Fibroblast of lung (primary cell): ENCODE results near the gene CAMK2N2. TPM values are rescaled to one million over a fixed set of nuclear protein-coding genes. Genes with fewer than 3 reads are reported as not detected.

ENCODE experiments used
- DNase-seq, 2 donors: peaks; one replicate each; pipeline versions ENCODE4 v3.0.0 to v3.0.0-alpha.2; 2010; ENCODE audit warnings: low read depth in 2 of 2
- H2AFZ ChIP-seq: 2 replicates; pipeline ENCODE4 v1.5.1; 2012; ENCODE audit warnings: low read length, control low read depth, inconsistent platforms
- H3K27ac ChIP-seq: 2 replicates; pipeline ENCODE4 v1.5.1; 2011; ENCODE audit warnings: low read length, control low read depth; ENCODE audit not compliant: insufficient read depth
- H3K27me3 ChIP-seq: 2 replicates; pipeline ENCODE4 v1.5.1; 2011; ENCODE audit warnings: mild to moderate bottlenecking, low read length; ENCODE audit not compliant: control insufficient read depth, insufficient read depth
- H3K36me3 ChIP-seq: 2 replicates; pipeline ENCODE4 v1.5.1; 2011; ENCODE audit warnings: low read length; ENCODE audit not compliant: control insufficient read depth, insufficient read depth
- H3K4me1 ChIP-seq: 2 replicates; pipeline ENCODE4 v1.5.1; 2011; ENCODE audit warnings: low read length; ENCODE audit not compliant: control insufficient read depth, insufficient read depth; ENCODE audit errors: extremely low read depth
- H3K4me2 ChIP-seq: 2 replicates; pipeline ENCODE4 v1.5.1; 2011; ENCODE audit warnings: low read length, control low read depth; ENCODE audit not compliant: insufficient read depth; ENCODE audit errors: extremely low read depth
- H3K4me3 ChIP-seq, 4 experiments: fragments of 200-600 bp in 1 of 4; sonication (generic) in 1 of 4; replicated peaks in 1 of 4; 2 replicates each; pipeline ENCODE4 v1.5.1; 2011 to 2016; ENCODE audit warnings: low read length in 4 of 4, low read depth in 3 of 4, mild to moderate bottlenecking in 3 of 4, control low read depth in 2 of 4, inconsistent platforms in 1 of 4, mixed read lengths in 1 of 4; ENCODE audit not compliant: insufficient read depth in 1 of 4; ENCODE audit errors: control extremely low read depth in 1 of 4
- H3K79me2 ChIP-seq: 2 replicates; pipeline ENCODE4 v1.5.1; 2012; ENCODE audit warnings: mild to moderate bottlenecking, low read length, inconsistent platforms; ENCODE audit not compliant: control insufficient read depth, insufficient read depth
- H3K9ac ChIP-seq: 2 replicates; pipeline ENCODE4 v1.5.1; 2011; ENCODE audit warnings: mild to moderate bottlenecking, low read length, control low read depth; ENCODE audit not compliant: insufficient read depth
- H3K9me3 ChIP-seq: 2 replicates; pipeline ENCODE4 v1.5.1; 2012; ENCODE audit warnings: low read depth, low read length; ENCODE audit not compliant: control insufficient read depth, insufficient read depth
- H4K20me1 ChIP-seq: 2 replicates; pipeline ENCODE4 v1.5.1; 2011; ENCODE audit warnings: low read length; ENCODE audit not compliant: control insufficient read depth, insufficient read depth; ENCODE audit errors: extremely low read depth
- EZH2 ChIP-seq: IDR thresholded peaks from 2 replicates; pipeline ENCODE4 v1.5.1; 2012; ENCODE audit warnings: low read length, control low read depth, mild to moderate bottlenecking; ENCODE audit errors: missing control alignments
- polyA plus RNA-seq, 2 donors: library from polyadenylated mRNA; depleted of rRNA in 1 of 2; stranded (reverse) in 1 of 2; unstranded in 1 of 2; fragments of >200 nt; gene quantifications; 2 replicates each; pipeline ENCODE4 v1.2.1, GENCODE V29; 2011 to 2012; ENCODE audit warnings: missing spikeins in 1 of 2
- total RNA-seq: library from RNA; depleted of rRNA; stranded (reverse); fragments of >200 nt; gene quantifications from 2 replicates; pipeline ENCODE4 v1.2.1, GENCODE V29; 2014
- TF ChIP-seq, protein P1 (sequence below), 2 donors: IDR thresholded peaks in 1 of 2; conservative IDR thresholded peaks in 1 of 2; 1 replicate in 1 of 2; 2 replicates in 1 of 2; pipeline ENCODE4 v1.5.1; 2011 to 2012; ENCODE audit warnings: low read length in 2 of 2, control low read depth in 1 of 2, inconsistent platforms in 1 of 2, low read depth in 1 of 2, mild to moderate bottlenecking in 1 of 2

CAMK2N2 gene
- total and polyA plus RNA-seq, 2 donors (not counting 1 experiment from before 2014, with no cell fraction given), result under 0.01 to 0.10 TPM

DNA sequence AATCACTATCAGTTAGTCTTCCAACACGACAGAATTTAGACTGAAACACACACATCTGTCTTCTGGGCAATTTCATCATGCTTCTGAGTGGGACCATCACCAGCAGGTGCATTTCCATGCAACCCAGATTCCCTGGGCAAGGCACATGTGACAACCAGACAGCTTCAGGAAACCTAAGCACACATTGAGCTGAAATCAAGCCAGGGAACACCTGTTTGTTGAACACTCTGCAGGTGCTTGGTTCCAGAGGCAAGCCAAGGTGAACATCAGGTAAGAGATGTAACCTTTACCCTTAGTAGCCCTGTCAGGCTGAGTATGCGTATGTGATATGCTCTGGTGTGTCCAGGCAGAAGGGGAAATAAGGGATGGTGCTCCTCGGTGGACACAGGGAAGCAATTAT lies 34.4 kb upstream of the CAMK2N2 start:
- Histone ChIP-seq H3K27me3 (peaks cover 7% of the 10 kb centered on the region), H3K4me2 (no peak overlapping the region), H3K4me3 (no peak overlapping the region), H3K27ac (no peak overlapping the region), H3K9me3 (no peaks in the 10 kb centered on the region), H3K79me2 (peaks cover 17% of the 10 kb centered on the region), H3K9ac (no peak overlapping the region), H4K20me1 (no peaks in the 10 kb centered on the region), H2AFZ (no peak overlapping the region), H3K4me1 (peaks cover 5% of the 10 kb centered on the region), H3K36me3 (no peaks in the 10 kb centered on the region)
- TF ChIP-seq EZH2, result no peak
- TF ChIP-seq, protein P1, sequence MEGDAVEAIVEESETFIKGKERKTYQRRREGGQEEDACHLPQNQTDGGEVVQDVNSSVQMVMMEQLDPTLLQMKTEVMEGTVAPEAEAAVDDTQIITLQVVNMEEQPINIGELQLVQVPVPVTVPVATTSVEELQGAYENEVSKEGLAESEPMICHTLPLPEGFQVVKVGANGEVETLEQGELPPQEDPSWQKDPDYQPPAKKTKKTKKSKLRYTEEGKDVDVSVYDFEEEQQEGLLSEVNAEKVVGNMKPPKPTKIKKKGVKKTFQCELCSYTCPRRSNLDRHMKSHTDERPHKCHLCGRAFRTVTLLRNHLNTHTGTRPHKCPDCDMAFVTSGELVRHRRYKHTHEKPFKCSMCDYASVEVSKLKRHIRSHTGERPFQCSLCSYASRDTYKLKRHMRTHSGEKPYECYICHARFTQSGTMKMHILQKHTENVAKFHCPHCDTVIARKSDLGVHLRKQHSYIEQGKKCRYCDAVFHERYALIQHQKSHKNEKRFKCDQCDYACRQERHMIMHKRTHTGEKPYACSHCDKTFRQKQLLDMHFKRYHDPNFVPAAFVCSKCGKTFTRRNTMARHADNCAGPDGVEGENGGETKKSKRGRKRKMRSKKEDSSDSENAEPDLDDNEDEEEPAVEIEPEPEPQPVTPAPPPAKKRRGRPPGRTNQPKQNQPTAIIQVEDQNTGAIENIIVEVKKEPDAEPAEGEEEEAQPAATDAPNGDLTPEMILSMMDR (conservative IDR thresholded peaks at IDR 0.05 in 1 of 2, IDR thresholded peaks at IDR 0.05 in 1 of 2; ENCODE audit: low read depth in 1 of 2, low read length in 2 of 2), result no peak
- no peak for DNase-seq

DNA sequence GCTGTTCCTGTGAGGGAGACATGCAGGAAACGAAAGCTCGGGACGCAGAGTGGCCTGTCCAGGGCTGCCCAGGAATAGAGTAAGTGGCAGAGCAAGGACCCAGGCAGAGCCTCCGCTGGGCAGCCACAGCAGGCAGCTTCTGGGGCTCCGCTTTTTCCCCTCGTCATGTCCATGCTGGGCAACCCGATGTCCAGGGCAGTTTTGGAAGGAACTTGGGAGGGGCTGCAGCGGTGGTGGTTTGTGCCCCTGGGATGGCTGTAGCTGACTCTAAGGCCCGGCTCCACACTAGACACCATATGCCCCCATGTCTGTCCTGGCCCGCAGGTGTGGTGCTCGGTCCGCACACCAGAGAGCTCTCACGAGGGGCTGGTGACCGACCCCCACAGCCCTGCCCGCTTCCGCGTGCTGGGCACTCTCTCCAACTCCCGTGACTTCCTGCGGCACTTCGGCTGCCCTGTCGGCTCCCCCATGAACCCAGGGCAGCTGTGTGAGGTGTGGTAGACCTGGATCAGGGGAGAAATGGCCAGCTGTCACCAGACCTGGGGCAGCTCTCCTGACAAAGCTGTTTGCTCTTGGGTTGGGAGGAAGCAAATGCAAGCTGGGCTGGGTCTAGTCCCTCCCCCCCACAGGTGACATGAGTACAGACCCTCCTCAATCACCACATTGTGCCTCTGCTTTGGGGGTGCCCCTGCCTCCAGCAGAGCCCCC lies 30.5 kb upstream of the CAMK2N2 start:
- H3K27ac ChIP-seq, result no peak overlapping the region
- H3K4me3 ChIP-seq, result no peak overlapping the region
- no peaks in the 10 kb centered on the region for H3K9me3 ChIP-seq
- no peaks in the 10 kb centered on the region for H3K79me2 ChIP-seq
- H3K4me1 ChIP-seq, result no peaks in the 10 kb centered on the region
- H3K27me3 ChIP-seq, result peaks cover 7% of the 10 kb centered on the region
- no peak overlapping the region for H3K4me2 ChIP-seq
- TF ChIP-seq, protein P1 (conservative IDR thresholded peaks at IDR 0.05 in 1 of 2, IDR thresholded peaks at IDR 0.05 in 1 of 2; ENCODE audit: low read depth in 1 of 2, low read length in 2 of 2), result no peak
- no peak for TF ChIP-seq EZH2
- no peaks in the 10 kb centered on the region for H3K36me3 ChIP-seq
- no peak overlapping the region for H2AFZ ChIP-seq
- no peaks in the 10 kb centered on the region for H4K20me1 ChIP-seq
- H3K9ac ChIP-seq, result no peak overlapping the region
- no peak for DNase-seq

DNA sequence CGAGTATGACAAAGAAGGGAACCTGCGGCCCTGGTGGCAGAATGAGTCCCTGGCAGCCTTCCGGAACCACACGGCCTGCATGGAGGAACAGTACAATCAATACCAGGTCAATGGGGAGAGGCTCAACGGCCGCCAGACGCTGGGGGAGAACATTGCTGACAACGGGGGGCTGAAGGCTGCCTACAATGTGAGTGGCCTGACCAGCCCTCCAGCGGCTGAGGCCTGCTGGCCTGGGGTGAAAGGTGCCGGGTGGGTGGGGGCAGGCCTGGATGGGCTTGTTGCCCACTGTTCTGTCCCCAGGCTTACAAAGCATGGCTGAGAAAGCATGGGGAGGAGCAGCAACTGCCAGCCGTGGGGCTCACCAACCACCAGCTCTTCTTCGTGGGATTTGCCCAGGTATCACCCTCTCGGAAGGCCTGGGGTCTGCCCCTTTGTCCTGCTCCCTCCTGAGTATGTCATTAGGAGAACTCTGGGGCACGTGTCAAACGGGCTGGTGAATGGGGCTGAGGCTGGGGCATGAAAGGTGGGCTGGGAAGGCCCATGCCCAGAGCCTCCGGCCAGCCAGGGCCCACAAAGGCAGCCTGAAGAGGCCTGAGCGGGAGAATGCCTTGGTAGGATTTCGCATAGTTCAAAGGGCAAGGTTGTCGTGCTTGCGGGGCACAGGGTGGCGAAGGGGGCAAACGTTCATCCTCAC lies 29.8 kb upstream of the CAMK2N2 start:
- H3K27ac ChIP-seq, result no peak overlapping the region
- H3K9ac ChIP-seq, result no peak overlapping the region
- no peaks in the 10 kb centered on the region for H3K79me2 ChIP-seq
- no peak overlapping the region for H3K4me3 ChIP-seq
- no peak overlapping the region for H2AFZ ChIP-seq
- no peaks in the 10 kb centered on the region for H3K36me3 ChIP-seq
- no peaks in the 10 kb centered on the region for H3K9me3 ChIP-seq
- H3K27me3 ChIP-seq, result peaks cover 9% of the 10 kb centered on the region
- no peak for TF ChIP-seq EZH2
- TF ChIP-seq, protein P1 (conservative IDR thresholded peaks at IDR 0.05 in 1 of 2, IDR thresholded peaks at IDR 0.05 in 1 of 2; ENCODE audit: low read depth in 1 of 2, low read length in 2 of 2), result no peak
- no peak for DNase-seq
- H3K4me1 ChIP-seq, result no peaks in the 10 kb centered on the region
- no peaks in the 10 kb centered on the region for H4K20me1 ChIP-seq
- no peak overlapping the region for H3K4me2 ChIP-seq
